Left lung (tissue), 10 donors: ENCODE measurements around the gene SSH3. TPM values are rescaled to one million over a fixed set of nuclear protein-coding genes. Genes with fewer than 3 reads are reported as not detected.

Experiments
- ATAC-seq: fragments of 200-7000 bp; cut with Tn5 transposase; one replicate; pipeline ENCODE4 v1.9.1; 2020; ENCODE audit warnings: moderate library complexity
- DNase-seq, 4 donors: peaks; one replicate each; pipeline ENCODE4 v3.0.0-alpha.2; 2013 to 2020
- H3K27ac ChIP-seq, 2 donors: fragments of 200-600 bp; sonication (generic) in 1 of 2; one replicate each; pipeline versions ENCODE4 v1.5.0 to v1.8.0; 2020 to 2021
- H3K27me3 ChIP-seq, 2 donors: fragments of 200-600 bp; sonication (generic) in 1 of 2; one replicate each; pipeline versions ENCODE4 v1.5.0 to v1.8.0; 2020 to 2021
- H3K36me3 ChIP-seq, 2 donors: fragments of 200-600 bp; sonication (generic) in 1 of 2; one replicate each; pipeline versions ENCODE4 v1.5.0 to v1.8.0; 2020 to 2021
- H3K4me1 ChIP-seq, 2 donors: fragments of 200-600 bp; one replicate each; pipeline ENCODE4 v1.8.0; 2021
- H3K4me3 ChIP-seq, 2 donors: fragments of 200-600 bp; sonication (generic) in 1 of 2; one replicate each; pipeline versions ENCODE4 v1.5.0 to v1.8.0; 2020 to 2021; ENCODE audit warnings: mild to moderate bottlenecking in 1 of 2
- H3K9me3 ChIP-seq, 2 donors: fragments of 200-600 bp; sonication (generic) in 1 of 2; one replicate each; pipeline versions ENCODE4 v1.5.0 to v1.8.0; 2020 to 2021
- intact Hi-C, 2 donors: fragments of 100-400 bp; cut with DNase I; formaldehyde crosslinking; loops; one replicate each; pipeline versions ENCODE4 v1.11.2 to v1.14.2; 2022
- polyA plus RNA-seq, 6 donors: library from polyadenylated mRNA; unstranded; fragments of 120-200 nt; gene quantifications; one replicate each; pipeline ENCODE4 v1.2.1, GENCODE V29; 2013; ENCODE audit not compliant: insufficient read length in 6 of 6
- total RNA-seq, 2 donors: library from RNA; stranded (reverse); fragmentation: NEBNext Ultra II Directional; extraction: Animal tissue kit (Norgen Biotek cat#: 25700); gene quantifications; one replicate each; pipeline ENCODE4 v1.2.1, GENCODE V29; 2021
- TF ChIP-seq, protein P1 (sequence below), 2 donors: fragments of 200-600 bp; sonication (generic) in 1 of 2; IDR thresholded peaks; one replicate each; pipeline versions ENCODE4 v1.5.0 to v1.8.0; 2021; ENCODE audit warnings: antibody characterized with exemption in 2 of 2
- donor health status: DM: no; HTN: yes; CAD: no.
- donor health status: DM: no; HTN: no; CAD: no.

Gene SSH3
- total and polyA plus RNA-seq, 8 donors: 23.0 to 44.9 (median 29.5) TPM

DNA sequence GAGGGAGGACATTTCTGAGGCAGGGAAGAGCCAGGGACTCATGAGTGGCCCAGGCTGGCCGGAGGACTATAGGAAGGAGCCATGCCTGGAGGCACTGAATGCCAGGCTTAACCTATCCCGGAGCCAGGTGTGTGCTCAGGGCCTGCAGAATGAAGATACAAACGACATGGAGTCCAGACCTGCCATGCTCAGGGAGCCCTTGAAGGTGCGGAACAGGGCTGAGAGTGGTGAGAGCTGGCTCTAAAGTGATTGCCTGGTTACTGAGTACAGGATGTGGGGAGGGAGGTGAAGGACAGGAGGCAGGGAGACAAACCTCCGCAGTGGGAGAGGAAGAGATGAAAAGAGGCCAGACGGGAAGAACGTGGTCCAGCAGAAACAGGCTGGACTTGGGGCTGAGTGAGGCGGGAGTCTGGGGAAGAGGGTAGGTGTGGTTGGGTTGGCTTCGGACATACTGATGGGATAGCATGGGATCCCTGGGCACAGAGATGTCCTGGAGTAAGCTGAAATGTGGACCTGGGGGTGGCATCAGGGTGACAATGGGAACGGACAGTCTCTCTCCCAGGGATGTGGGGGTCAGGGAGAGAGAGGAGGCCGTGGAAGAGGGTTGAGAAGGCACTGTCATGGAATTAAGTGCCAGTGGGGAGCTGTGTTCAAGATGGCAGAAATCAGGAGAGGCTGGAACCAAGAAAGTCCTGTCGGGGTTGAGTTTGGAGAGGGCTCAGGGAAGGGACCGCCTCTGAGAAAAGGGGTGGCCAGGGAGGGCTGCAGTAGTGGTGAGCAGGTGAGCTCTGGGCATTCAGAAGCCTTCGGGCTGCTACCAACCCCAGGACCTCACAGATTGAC, 15.8 kb upstream of the SSH3 start:
- Histone ChIP-seq H3K4me3 (peak overlapping the region in 1 of 2 donors; percentile 89), H3K27ac (peak overlapping the region; percentile 92 to 100), H3K36me3 (peaks cover 0 to 73% of the 10 kb centered on the region in 2 donors), H3K27me3 (no peaks in the 10 kb centered on the region), H3K4me1 (peaks cover 11 to 88% of the 10 kb centered on the region in 2 donors), H3K9me3 (no peaks in the 10 kb centered on the region)
- TF ChIP-seq, protein P1, sequence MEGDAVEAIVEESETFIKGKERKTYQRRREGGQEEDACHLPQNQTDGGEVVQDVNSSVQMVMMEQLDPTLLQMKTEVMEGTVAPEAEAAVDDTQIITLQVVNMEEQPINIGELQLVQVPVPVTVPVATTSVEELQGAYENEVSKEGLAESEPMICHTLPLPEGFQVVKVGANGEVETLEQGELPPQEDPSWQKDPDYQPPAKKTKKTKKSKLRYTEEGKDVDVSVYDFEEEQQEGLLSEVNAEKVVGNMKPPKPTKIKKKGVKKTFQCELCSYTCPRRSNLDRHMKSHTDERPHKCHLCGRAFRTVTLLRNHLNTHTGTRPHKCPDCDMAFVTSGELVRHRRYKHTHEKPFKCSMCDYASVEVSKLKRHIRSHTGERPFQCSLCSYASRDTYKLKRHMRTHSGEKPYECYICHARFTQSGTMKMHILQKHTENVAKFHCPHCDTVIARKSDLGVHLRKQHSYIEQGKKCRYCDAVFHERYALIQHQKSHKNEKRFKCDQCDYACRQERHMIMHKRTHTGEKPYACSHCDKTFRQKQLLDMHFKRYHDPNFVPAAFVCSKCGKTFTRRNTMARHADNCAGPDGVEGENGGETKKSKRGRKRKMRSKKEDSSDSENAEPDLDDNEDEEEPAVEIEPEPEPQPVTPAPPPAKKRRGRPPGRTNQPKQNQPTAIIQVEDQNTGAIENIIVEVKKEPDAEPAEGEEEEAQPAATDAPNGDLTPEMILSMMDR (IDR thresholded peaks at IDR 0.05): no peak
- intact Hi-C loops: no loop called here
- DNase-seq (peak in 1 of 4 donors; percentile 37), ATAC-seq (no peak)

DNA sequence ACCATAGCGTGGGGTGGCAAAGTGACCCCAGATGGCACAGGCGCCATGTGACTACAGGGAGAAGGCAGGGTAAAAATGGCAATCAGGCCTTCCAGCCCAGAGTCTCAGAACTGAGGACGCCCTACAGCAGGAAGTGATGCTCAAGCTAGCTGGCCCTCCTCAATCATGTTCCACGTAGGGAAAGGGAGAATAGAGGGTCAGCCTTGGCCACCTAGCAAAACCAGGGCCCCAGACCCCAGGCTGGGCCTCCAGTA, 15.2 kb upstream of the SSH3 start:
- peaks cover 0 to 73% of the 10 kb centered on the region in 2 donors for H3K36me3 ChIP-seq
- intact Hi-C loops: no loop called here
- no peaks in the 10 kb centered on the region for H3K9me3 ChIP-seq
- peaks cover 11 to 88% of the 10 kb centered on the region in 2 donors for H3K4me1 ChIP-seq
- no peaks in the 10 kb centered on the region for H3K27me3 ChIP-seq
- TF ChIP-seq, protein P1 (IDR thresholded peaks at IDR 0.05): no peak
- H3K27ac ChIP-seq: peak overlapping the region; percentile 92 to 100
- H3K4me3 ChIP-seq: peak overlapping the region; percentile 81 to 89
- DNase-seq (no peak), ATAC-seq (no peak)

DNA sequence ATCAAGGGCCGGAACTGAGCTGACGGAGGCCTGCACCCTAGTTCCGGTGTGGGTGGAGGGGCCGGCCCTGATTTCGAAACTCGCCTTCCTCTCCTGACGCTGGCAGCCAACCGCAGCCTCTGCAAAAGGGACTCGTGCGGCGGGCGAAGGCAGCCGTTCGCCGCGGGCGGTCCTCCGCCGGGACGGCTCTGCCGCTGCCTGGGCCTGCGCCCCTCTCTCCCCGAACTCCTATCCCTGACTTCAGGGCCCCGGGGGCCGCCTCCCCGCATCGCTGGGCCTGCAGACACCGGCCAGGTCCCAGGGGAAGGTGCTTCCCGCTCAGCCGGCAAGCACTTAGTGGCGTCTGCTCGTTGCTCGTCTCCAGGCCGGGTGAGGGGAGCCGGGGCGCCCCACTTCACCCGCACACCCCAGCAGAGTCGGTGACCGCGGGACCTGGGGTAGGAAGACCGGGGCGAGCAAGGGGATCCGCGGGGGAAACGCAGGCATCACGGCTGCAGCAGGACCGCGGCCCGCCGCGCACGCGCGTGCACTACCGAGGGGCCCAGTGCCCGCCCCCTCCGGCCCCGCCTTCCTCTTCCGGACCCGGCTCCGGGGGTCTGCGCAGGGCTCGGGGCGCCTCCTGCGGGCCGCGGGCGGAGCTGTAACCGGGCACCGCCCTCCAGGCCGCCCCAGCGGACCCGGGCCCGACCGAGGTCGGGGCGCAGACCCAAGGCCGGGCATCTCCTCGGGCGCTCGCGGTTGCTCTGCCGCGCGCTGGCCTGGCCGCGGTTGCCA, 14.7 kb upstream of the SSH3 start:
- H3K9me3 ChIP-seq: no peaks in the 10 kb centered on the region
- peaks cover 0 to 70% of the 10 kb centered on the region in 2 donors for H3K36me3 ChIP-seq
- peaks cover 11 to 88% of the 10 kb centered on the region in 2 donors for H3K4me1 ChIP-seq
- H3K4me3 ChIP-seq: peak overlapping the region; percentile 81 to 89
- DNase-seq (peak; percentile 92 to 97 (median 94)), ATAC-seq (peak; percentile 89)
- H3K27ac ChIP-seq: peak overlapping the region; percentile 92 to 100
- TF ChIP-seq, protein P1 (IDR thresholded peaks at IDR 0.05): peak; percentile 25 to 40
- no peaks in the 10 kb centered on the region for H3K27me3 ChIP-seq
- intact Hi-C loops: no loop called here

DNA sequence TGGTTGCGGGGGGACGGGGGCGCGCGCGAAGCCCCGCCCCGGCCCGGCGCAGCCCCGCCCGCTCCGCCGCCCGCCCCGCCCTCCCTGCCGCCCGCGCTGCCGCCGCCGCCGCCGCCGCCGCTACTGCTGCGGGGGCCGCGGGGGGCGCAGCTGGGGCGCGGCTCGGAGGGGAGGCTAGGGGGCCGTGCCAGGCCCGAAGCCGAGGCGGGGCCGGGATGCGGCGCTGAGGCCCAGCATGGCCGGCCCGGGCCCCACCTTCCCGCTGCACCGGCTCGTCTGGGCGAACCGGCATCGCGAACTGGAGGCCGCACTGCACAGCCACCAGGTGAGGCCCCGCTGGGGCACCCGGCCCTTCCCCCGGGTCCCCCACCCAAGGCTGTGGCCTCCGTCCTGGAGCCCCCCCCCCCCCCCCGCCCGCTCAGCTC, 14.1 kb upstream of the SSH3 start, which contains the start of gene ANKRD13D:
Gene ANKRD13D (plus strand): TSS at position 78 of the 425 bp plus-strand sequence. CDS start 158 bp downstream, at position 236.
- ATAC-seq (no peak), DNase-seq (peak in 1 of 4 donors; percentile 55)
- TF ChIP-seq, protein P1 (IDR thresholded peaks at IDR 0.05): no peak
- H3K4me1 ChIP-seq: peaks cover 11 to 86% of the 10 kb centered on the region in 2 donors
- intact Hi-C loops: no loop called here
- H3K4me3 ChIP-seq: peak within 1 kb of the TSS; percentile 81 to 89
- H3K27me3 ChIP-seq: no peaks in the 10 kb centered on the region
- peaks cover 0 to 64% of the 10 kb centered on the region in 2 donors for H3K36me3 ChIP-seq
- H3K9me3 ChIP-seq: no peaks in the 10 kb centered on the region
- H3K27ac ChIP-seq: peak within 1 kb of the TSS; percentile 92 to 100
